Liver (tissue), 3 donors: ENCODE measurements around the gene CAPRIN2.

Experiments used
- CTCF ChIP-seq: fragments of 150-350 bp; IDR thresholded peaks from 2 replicates; pipeline ENCODE4 v1.5.1; 2017; ENCODE audit warnings: improper control_type of control experiment, low read depth, low read length; ENCODE audit not compliant: missing input control
- EGR1 ChIP-seq, 2 donors: IDR thresholded peaks; 2 replicates each; pipeline ENCODE4 v1.6.1; 2016 to 2018; ENCODE audit warnings: antibody characterized with exemption in 2 of 2, low read depth in 2 of 2
- HNF4G ChIP-seq: IDR thresholded peaks from 2 replicates; pipeline ENCODE4 v1.6.1; 2016; ENCODE audit warnings: antibody characterized with exemption
- JUND ChIP-seq, 2 donors: IDR thresholded peaks; 2 replicates each; pipeline ENCODE4 v1.6.1; 2016; ENCODE audit warnings: antibody characterized with exemption in 2 of 2
- MAX ChIP-seq: IDR thresholded peaks from 2 replicates; pipeline ENCODE4 v1.6.1; 2016; ENCODE audit warnings: antibody characterized with exemption
- RAD21 ChIP-seq, 2 donors: IDR thresholded peaks; 2 replicates each; pipeline ENCODE4 v1.6.1; 2016; ENCODE audit warnings: antibody characterized with exemption in 2 of 2, mild to moderate bottlenecking in 2 of 2
- REST ChIP-seq: IDR thresholded peaks from 2 replicates; pipeline ENCODE4 v1.6.1; 2016; ENCODE audit warnings: antibody characterized with exemption, mild to moderate bottlenecking
- TAF1 ChIP-seq: conservative IDR thresholded peaks from 2 replicates; pipeline ENCODE4 v1.6.1; 2016; ENCODE audit warnings: antibody characterized with exemption, mild to moderate bottlenecking
- TF ChIP-seq, protein P1 (sequence below): IDR thresholded peaks from 2 replicates; pipeline ENCODE4 v1.6.1; 2016; ENCODE audit warnings: antibody characterized with exemption
- donor health status: healthy.
- donor health status: healthy.

GRCh38 chr12:30769802-30770201 lies 15.1 kb upstream of the CAPRIN2 start:
- TF ChIP-seq HNF4G (no peak), CTCF (no peak), TAF1 (no peak), JUND (IDR thresholded peaks at IDR 0.05) (no peak), RAD21 (IDR thresholded peaks at IDR 0.05) (no peak), REST (no peak), MAX (no peak), EGR1 (IDR thresholded peaks at IDR 0.05; ENCODE audit: low read depth in 2 of 2) (no peak)
- TF ChIP-seq, protein P1, sequence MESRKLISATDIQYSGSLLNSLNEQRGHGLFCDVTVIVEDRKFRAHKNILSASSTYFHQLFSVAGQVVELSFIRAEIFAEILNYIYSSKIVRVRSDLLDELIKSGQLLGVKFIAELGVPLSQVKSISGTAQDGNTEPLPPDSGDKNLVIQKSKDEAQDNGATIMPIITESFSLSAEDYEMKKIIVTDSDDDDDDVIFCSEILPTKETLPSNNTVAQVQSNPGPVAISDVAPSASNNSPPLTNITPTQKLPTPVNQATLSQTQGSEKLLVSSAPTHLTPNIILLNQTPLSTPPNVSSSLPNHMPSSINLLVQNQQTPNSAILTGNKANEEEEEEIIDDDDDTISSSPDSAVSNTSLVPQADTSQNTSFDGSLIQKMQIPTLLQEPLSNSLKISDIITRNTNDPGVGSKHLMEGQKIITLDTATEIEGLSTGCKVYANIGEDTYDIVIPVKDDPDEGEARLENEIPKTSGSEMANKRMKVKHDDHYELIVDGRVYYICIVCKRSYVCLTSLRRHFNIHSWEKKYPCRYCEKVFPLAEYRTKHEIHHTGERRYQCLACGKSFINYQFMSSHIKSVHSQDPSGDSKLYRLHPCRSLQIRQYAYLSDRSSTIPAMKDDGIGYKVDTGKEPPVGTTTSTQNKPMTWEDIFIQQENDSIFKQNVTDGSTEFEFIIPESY, result no peak
